Gastroesophageal sphincter (tissue), 3 donors: Measurements from ENCODE around the gene ACBD7.

Experiments used
- EP300 ChIP-seq: sonication (generic); formaldehyde crosslinking; IDR thresholded peaks from one replicate; pipeline ENCODE4 v1.6.1; 2017; ENCODE audit warnings: antibody characterized with exemption, mild to moderate bottlenecking
- POLR2A ChIP-seq, 2 donors: fragments of 450-650 bp; IDR thresholded peaks; one replicate each; pipeline ENCODE4 v1.6.1; 2017; ENCODE audit warnings: antibody characterized with exemption in 2 of 2, mild to moderate bottlenecking in 2 of 2, moderate library complexity in 1 of 2
- POLR2AphosphoS5 ChIP-seq: sonication (generic); formaldehyde crosslinking; IDR thresholded peaks from one replicate; pipeline ENCODE4 v1.6.1; 2017; ENCODE audit warnings: antibody characterized with exemption
- TF ChIP-seq, protein P1 (sequence below), 4 experiments: fragments of 200-600 bp in 2 of 4; fragments of 450-650 bp in 2 of 4; sonication (generic) in 1 of 4; IDR thresholded peaks; one replicate each; pipeline ENCODE4 v1.5.1; 2017 to 2019; ENCODE audit warnings: antibody characterized with exemption in 4 of 4, mild to moderate bottlenecking in 2 of 4, moderate library complexity in 2 of 4

- TF ChIP-seq, protein P1, sequence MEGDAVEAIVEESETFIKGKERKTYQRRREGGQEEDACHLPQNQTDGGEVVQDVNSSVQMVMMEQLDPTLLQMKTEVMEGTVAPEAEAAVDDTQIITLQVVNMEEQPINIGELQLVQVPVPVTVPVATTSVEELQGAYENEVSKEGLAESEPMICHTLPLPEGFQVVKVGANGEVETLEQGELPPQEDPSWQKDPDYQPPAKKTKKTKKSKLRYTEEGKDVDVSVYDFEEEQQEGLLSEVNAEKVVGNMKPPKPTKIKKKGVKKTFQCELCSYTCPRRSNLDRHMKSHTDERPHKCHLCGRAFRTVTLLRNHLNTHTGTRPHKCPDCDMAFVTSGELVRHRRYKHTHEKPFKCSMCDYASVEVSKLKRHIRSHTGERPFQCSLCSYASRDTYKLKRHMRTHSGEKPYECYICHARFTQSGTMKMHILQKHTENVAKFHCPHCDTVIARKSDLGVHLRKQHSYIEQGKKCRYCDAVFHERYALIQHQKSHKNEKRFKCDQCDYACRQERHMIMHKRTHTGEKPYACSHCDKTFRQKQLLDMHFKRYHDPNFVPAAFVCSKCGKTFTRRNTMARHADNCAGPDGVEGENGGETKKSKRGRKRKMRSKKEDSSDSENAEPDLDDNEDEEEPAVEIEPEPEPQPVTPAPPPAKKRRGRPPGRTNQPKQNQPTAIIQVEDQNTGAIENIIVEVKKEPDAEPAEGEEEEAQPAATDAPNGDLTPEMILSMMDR (IDR thresholded peaks at IDR 0.05): no peak
- TF ChIP-seq POLR2A (IDR thresholded peaks at IDR 0.05) (no peak), POLR2AphosphoS5 (no peak), EP300 (no peak)
These were observed 16.2 kb downstream of the ACBD7 start for GRCh38 chr10:15072358-15072757.
